K562 (cell line): ENCODE measurements around the gene CYP11A1. TPM values are rescaled to one million over a fixed set of nuclear protein-coding genes. Genes with fewer than 3 reads are reported as not detected.

Source experiments
- ARID2 ChIP-seq: fragments of 450-650 bp; IDR thresholded peaks from 2 replicates; pipeline ENCODE4 v1.6.1; 2017; ENCODE audit warnings: antibody characterized with exemption, mild to moderate bottlenecking
- CBFB ChIP-seq: sonication (generic); formaldehyde crosslinking; IDR thresholded peaks from 2 replicates; pipeline ENCODE4 v1.4.0; 2020; ENCODE audit warnings: mild to moderate bottlenecking, missing genetic modification reagents
- CC2D1A ChIP-seq: fragments of 450-650 bp; IDR thresholded peaks from 2 replicates; pipeline ENCODE4 v1.6.1; 2017; ENCODE audit warnings: mild to moderate bottlenecking
- CTBP1 ChIP-seq: fragments of 450-650 bp; IDR thresholded peaks from 2 replicates; pipeline ENCODE4 v1.6.1; 2016; ENCODE audit warnings: borderline replicate concordance
- ERF ChIP-seq: fragments of 450-650 bp; formaldehyde crosslinking; IDR thresholded peaks from 2 replicates; pipeline ENCODE4 v1.4.0; 2020; ENCODE audit warnings: mild to moderate bottlenecking, mixed read lengths
- ESRRA ChIP-seq: fragments of 450-650 bp; IDR thresholded peaks from 2 replicates; pipeline ENCODE4 v1.6.1; 2014; ENCODE audit warnings: low read depth, mild to moderate bottlenecking, moderate library complexity, borderline replicate concordance
- GABPB1 ChIP-seq: sonication (generic); formaldehyde crosslinking; IDR thresholded peaks from 2 replicates; pipeline ENCODE4 v1.8.0; 2022; ENCODE audit warnings: mild to moderate bottlenecking, missing genetic modification reagents
- LEF1 ChIP-seq: fragments of 450-650 bp; IDR thresholded peaks from 2 replicates; pipeline ENCODE4 v1.6.1; 2016; ENCODE audit warnings: mild to moderate bottlenecking
- MCM5 ChIP-seq: fragments of 450-650 bp; IDR thresholded peaks from 2 replicates; pipeline ENCODE4 v1.6.1; 2016; ENCODE audit warnings: low read depth
- RCOR1 ChIP-seq, 2 experiments: IDR thresholded peaks; 2 replicates each; pipeline ENCODE4 v1.6.1; 2012; ENCODE audit warnings: low read depth in 2 of 2, low read length in 2 of 2, borderline replicate concordance in 1 of 2, improper control_type of control experiment in 1 of 2
- SMAD3 ChIP-seq: fragments of 450-650 bp; formaldehyde crosslinking; conservative IDR thresholded peaks from 2 replicates; pipeline ENCODE4 v1.4.0; 2020; ENCODE audit warnings: mild to moderate bottlenecking
- STAG1 ChIP-seq: sonication (generic); formaldehyde crosslinking; IDR thresholded peaks from 2 replicates; pipeline ENCODE4 v1.5.0; 2020; ENCODE audit warnings: missing genetic modification reagents, borderline replicate concordance
- YY1 ChIP-seq, 3 experiments: IDR thresholded peaks; 2 replicates each; pipeline ENCODE4 v1.6.1; 2011; ENCODE audit warnings: low read length in 2 of 3, mild to moderate bottlenecking in 2 of 3, moderate library complexity in 2 of 3, borderline replicate concordance in 1 of 3, control low read depth in 1 of 3, low read depth in 1 of 3; ENCODE audit not compliant: insufficient read depth in 3 of 3, insufficient replicate concordance in 2 of 3, control insufficient read depth in 1 of 3, insufficient read length in 1 of 3; ENCODE audit errors: extremely low read depth in 1 of 3
- ZBTB7A ChIP-seq: IDR thresholded peaks from 2 replicates; pipeline ENCODE4 v1.6.1; 2011; ENCODE audit warnings: low read depth, mild to moderate bottlenecking, low read length, moderate library complexity, borderline replicate concordance; ENCODE audit not compliant: control insufficient read depth
- polyA plus RNA-seq, 8 experiments: library from polyadenylated mRNA; depleted of rRNA in 4 of 8; stranded (reverse) in 5 of 8; unstranded in 3 of 8; fragments of >200 nt; fragmentation: Nextera tagmentation in 2 of 8; fragmentation: Illumina TruSeq in 1 of 8; extraction: Ambion mirVana in 2 of 8; extraction: Trizol in 1 of 8; gene quantifications; 2 replicates each; pipeline versions ENCODE4 v1.2.1 to v1.2.3, GENCODE V29; 2011 to 2014; ENCODE audit warnings: inconsistent platforms in 1 of 8, missing spikeins in 1 of 8
- total RNA-seq, 7 experiments: library from RNA; depleted of rRNA in 6 of 7; stranded (reverse); fragments of >200 nt in 6 of 7; fragmentation: Illumina TruSeq in 2 of 7; extraction: Trizol in 2 of 7; gene quantifications; 2 replicates each; pipeline versions ENCODE4 v1.2.1 to v1.2.3, GENCODE V29; 2011 to 2021; ENCODE audit warnings: low replicate concordance in 1 of 7
- TF ChIP-seq, protein P1 (sequence below), 2 experiments: fragments of 450-650 bp; formaldehyde crosslinking in 1 of 2; IDR thresholded peaks; 2 replicates each; pipeline versions ENCODE4 v1.4.0 to v1.6.1; 2014 to 2020; ENCODE audit warnings: mild to moderate bottlenecking in 2 of 2, borderline replicate concordance in 1 of 2, low read depth in 1 of 2
- TF ChIP-seq, protein P2 (sequence below): sonication (generic); formaldehyde crosslinking; IDR thresholded peaks from 2 replicates; pipeline ENCODE4 v1.8.0; 2022; ENCODE audit warnings: missing genetic modification reagents, mild to moderate bottlenecking, moderate library complexity, borderline replicate concordance
- TF ChIP-seq, protein P3 (sequence below): sonication (generic); formaldehyde crosslinking; IDR thresholded peaks from 2 replicates; pipeline ENCODE4 v1.8.0; 2022; ENCODE audit warnings: mild to moderate bottlenecking, missing genetic modification reagents

Gene CYP11A1
- total and polyA plus RNA-seq, 9 of the 15 experiments (the other 6 are each of a cell fraction or from before 2014, with no cell fraction given): 0.06 to 0.24 (median 0.10) TPM; not detected in 4

DNA sequence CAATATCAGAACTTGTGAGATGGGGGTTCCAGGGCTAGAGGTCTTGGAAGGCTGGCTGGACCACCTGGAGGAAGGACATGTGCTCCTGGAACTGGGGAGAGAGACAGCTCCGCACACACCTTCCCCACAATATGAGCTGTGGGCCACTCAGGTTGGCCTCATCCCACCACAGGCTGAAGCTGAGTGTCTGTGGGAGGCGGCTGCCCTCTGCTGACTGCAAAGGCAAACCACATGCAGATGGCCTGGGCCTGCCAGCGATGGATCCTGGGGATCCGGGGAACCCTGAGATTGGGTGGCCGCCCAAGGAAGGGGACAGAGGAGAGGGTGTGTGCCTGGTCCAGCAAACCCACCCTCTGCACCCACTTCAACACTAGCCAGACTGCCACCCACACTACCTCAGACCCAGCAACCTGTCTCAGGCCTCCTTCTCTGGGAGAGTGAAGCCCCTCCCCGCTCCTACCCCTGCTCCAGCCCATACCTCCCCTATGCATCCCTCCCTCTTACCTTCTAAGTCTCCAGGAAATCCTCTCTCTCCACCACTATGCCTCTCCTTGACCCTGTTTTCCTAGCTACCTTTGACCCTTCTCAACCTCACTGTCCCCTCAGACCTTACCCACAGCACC lies 44.8 kb downstream of the CYP11A1 start (continued):
- TF ChIP-seq ESRRA: peak; percentile 37; the same call in 1 of the 2 replicates
- TF ChIP-seq CC2D1A: peak; percentile 82
- TF ChIP-seq RCOR1 (IDR thresholded peaks at IDR 0.05; ENCODE audit: borderline replicate concordance in 1 of 2, low read depth in 2 of 2, low read length in 2 of 2): 0 out of 4 replicates have a peak, but pooled peaks of 1 of the 2 experiments have one; percentile 49
- no peak for TF ChIP-seq GABPB1 (CRISPR knock-in tag)
- peak; percentile 58; the same call in 1 of the 2 replicates for TF ChIP-seq ARID2
- TF ChIP-seq CTBP1: peak; percentile 67; the same call in 1 of the 2 replicates
- TF ChIP-seq, protein P1, sequence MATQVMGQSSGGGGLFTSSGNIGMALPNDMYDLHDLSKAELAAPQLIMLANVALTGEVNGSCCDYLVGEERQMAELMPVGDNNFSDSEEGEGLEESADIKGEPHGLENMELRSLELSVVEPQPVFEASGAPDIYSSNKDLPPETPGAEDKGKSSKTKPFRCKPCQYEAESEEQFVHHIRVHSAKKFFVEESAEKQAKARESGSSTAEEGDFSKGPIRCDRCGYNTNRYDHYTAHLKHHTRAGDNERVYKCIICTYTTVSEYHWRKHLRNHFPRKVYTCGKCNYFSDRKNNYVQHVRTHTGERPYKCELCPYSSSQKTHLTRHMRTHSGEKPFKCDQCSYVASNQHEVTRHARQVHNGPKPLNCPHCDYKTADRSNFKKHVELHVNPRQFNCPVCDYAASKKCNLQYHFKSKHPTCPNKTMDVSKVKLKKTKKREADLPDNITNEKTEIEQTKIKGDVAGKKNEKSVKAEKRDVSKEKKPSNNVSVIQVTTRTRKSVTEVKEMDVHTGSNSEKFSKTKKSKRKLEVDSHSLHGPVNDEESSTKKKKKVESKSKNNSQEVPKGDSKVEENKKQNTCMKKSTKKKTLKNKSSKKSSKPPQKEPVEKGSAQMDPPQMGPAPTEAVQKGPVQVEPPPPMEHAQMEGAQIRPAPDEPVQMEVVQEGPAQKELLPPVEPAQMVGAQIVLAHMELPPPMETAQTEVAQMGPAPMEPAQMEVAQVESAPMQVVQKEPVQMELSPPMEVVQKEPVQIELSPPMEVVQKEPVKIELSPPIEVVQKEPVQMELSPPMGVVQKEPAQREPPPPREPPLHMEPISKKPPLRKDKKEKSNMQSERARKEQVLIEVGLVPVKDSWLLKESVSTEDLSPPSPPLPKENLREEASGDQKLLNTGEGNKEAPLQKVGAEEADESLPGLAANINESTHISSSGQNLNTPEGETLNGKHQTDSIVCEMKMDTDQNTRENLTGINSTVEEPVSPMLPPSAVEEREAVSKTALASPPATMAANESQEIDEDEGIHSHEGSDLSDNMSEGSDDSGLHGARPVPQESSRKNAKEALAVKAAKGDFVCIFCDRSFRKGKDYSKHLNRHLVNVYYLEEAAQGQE (IDR thresholded peaks at IDR 0.05; ENCODE audit: borderline replicate concordance): peak; percentile 85
- TF ChIP-seq, protein P1 (CRISPR knock-in tag; IDR thresholded peaks at IDR 0.05; ENCODE audit: low read depth): no peak
- TF ChIP-seq CBFB (CRISPR knock-in tag): peak; percentile 87; the same call in 1 of the 2 replicates
- no peak for TF ChIP-seq LEF1
- TF ChIP-seq SMAD3 (CRISPR knock-in tag): no peak
- peak; percentile 96 for TF ChIP-seq STAG1 (CRISPR knock-in tag)
- TF ChIP-seq ERF (CRISPR knock-in tag): no peak
- TF ChIP-seq, protein P2, sequence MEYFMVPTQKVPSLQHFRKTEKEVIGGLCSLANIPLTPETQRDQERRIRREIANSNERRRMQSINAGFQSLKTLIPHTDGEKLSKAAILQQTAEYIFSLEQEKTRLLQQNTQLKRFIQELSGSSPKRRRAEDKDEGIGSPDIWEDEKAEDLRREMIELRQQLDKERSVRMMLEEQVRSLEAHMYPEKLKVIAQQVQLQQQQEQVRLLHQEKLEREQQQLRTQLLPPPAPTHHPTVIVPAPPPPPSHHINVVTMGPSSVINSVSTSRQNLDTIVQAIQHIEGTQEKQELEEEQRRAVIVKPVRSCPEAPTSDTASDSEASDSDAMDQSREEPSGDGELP (CRISPR knock-in tag): peak; percentile 37; the same call in 1 of the 2 replicates
- TF ChIP-seq MCM5: no peak
- TF ChIP-seq ZBTB7A: 0 out of 2 replicates have a peak, but pooled peaks have one; percentile 14
- TF ChIP-seq, protein P3, sequence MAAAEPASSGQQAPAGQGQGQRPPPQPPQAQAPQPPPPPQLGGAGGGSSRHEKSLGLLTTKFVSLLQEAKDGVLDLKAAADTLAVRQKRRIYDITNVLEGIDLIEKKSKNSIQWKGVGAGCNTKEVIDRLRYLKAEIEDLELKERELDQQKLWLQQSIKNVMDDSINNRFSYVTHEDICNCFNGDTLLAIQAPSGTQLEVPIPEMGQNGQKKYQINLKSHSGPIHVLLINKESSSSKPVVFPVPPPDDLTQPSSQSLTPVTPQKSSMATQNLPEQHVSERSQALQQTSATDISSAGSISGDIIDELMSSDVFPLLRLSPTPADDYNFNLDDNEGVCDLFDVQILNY: 0 out of 2 replicates have a peak, but pooled peaks have one; percentile 32
- TF ChIP-seq YY1 (IDR thresholded peaks at IDR 0.05; ENCODE audit: borderline replicate concordance in 1 of 3, control insufficient read depth in 1 of 3, extremely low read depth in 1 of 3, insufficient read depth in 3 of 3, insufficient read length in 1 of 3, insufficient replicate concordance in 2 of 3, low read depth in 1 of 3, low read length in 2 of 3): peak in 1 of 3 experiments; percentile 44
